GM13977 (cell line): Measurements from ENCODE around the gene CD101.

Experiments used
- DNase-seq: peaks from one replicate; pipeline ENCODE4 v3.0.0; 2012; ENCODE audit warnings: low spot score
- CTCF ChIP-seq: IDR thresholded peaks from 2 replicates; pipeline ENCODE4 v1.5.1; 2012; ENCODE audit warnings: mild to moderate bottlenecking, control low read depth; ENCODE audit not compliant: insufficient read depth; ENCODE audit errors: extremely low read depth, missing control alignments
- in situ Hi-C: fragments of 300-500 bp; cut with MboI; formaldehyde crosslinking; loops from one replicate; pipeline ENCODE4 v1.12.0; 2022; ENCODE audit warnings: low sequenced_read_pairs, low pct_unique_long_range_greater_than_20kb, mixed read lengths, inconsistent platforms; ENCODE audit not compliant: unreplicated experiment

Gene CD101

DNA sequence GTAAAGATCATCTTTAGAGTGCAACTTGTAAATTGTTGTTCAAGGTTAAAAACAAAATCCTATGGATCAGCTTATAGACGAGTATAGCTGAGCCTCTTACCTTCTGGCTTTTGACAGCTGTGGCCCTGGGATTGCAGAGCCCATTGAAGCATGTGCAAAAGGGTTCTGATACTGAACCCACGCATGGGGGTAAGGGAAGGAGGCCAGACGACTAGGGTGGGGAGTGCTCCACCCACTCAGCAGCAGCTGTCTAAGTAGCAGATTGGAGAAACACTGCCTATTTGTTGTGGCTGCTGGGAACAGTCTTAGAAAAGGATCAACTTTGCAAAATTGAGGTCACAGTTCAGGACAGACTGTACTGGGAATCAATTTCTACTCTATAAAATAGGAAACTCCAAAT, 16.1 kb downstream of the CD101 start:
- in situ Hi-C loops, result no loop called here
- no peak for TF ChIP-seq CTCF
- DNase-seq, result no peak

DNA sequence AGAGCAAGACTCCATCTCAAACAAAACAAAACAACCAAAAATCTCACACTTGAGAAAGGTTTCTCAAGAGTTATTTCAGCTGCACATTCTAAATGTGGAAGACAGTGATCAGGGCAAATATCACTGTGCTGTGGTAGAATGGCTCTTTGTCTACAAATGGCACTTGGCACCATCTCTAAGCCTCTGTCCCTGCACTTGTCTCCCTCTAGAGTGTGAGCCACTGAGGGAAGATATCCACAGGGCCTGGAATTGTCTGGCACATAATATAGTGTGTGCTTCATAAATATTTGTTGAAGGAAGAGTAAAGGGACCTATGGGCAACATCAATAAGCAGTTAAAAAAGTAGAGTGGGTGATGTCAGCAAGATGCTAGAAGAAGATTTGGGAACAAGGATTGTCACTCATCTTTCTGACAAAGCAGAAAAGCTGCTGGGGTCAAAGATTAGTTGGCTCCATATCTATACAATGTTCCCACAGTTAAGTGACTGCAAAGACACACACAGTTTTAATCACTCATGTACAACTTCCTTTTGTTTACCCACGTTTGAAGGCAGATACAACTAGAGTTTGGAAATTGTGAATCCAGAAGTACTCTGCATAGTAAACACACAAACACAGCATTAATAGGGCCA, 19.1 kb downstream of the CD101 start:
- TF ChIP-seq CTCF, result no peak
- in situ Hi-C loops, result no loop called here
- no peak for DNase-seq

GRCh38 chr1:117022114-117022513, 20.6 kb downstream of the CD101 start:
- in situ Hi-C loops, result no loop called here
- DNase-seq, result no peak
- TF ChIP-seq CTCF, result no peak

DNA sequence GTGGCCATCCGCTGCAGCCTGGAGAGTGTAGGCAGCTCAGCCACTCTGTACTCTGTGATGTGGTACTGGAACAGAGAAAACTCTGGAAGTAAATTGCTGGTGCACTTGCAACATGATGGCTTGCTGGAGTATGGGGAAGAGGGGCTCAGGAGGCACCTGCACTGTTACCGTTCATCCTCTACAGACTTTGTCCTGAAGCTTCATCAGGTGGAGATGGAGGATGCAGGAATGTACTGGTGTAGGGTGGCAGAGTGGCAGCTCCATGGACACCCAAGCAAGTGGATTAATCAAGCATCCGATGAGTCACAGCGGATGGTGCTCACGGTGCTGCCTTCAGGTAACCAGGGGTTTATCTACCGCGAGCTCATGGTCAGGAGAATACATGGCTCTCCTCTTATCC, 24.0 kb downstream of the CD101 start:
- TF ChIP-seq CTCF, result no peak
- in situ Hi-C loops, result no loop called here

DNA sequence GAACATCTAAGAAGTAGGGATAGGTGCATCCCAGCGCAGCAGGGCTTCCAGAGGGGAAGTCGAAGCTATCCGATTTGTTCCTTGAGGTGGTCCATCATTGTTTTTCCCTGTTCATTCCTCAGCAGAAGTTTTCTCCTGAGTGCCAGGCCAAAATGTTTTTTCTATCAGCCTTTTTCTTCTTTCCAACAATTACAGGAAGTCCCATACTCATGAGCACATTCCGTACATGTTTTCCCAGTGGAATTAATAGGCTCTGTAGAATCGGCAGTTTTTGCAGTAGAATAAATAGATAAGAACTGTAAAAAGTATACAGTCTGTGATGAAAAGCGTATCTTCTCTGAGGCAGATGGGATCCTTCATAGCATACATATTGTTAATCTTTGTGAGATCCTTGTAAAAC, 24.8 kb downstream of the CD101 start:
- no peak for TF ChIP-seq CTCF

More for the DNA sequence above, 24.0 kb downstream of the CD101 start:
- DNase-seq, result no peak

GRCh38 chr1:117029685-117030084, 28.1 kb downstream of the CD101 start:
- in situ Hi-C loops, result no loop called here
- TF ChIP-seq CTCF, result no peak
- no peak for DNase-seq

More for the DNA sequence above, 24.8 kb downstream of the CD101 start:
- DNase-seq, result no peak
- in situ Hi-C loops, result no loop called here

DNA sequence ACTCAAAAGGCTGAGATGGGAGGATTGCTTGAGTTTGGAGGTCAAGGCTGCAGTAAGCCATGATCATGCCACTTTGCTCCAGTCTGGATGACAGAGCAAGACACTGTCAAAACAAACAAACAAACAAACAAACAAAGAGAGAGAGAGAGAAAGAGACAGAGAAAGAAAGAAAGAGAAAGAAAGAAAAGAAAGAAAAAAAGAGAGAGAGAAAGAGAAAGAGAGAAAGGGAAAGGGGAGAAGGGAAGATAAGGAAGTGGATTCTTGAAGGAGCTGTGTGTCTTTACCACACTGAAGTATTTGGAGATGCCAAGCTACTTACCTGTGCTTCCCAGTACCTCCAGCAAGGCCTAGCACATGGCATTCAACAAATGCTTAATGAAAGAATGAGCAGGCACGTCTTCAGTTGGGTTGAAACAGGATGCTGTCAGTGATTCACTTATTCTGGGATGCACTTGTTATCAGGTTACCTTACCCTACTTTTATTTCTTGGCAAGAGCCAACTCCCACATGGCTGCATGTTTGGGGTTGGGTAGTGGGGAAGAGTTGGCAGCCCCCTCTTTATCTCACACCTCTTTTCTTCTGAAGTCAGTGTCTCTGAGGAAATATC, 28.8 kb downstream of the CD101 start:
- TF ChIP-seq CTCF, result no peak
- in situ Hi-C loops, result no loop called here
- DNase-seq, result no peak
